Tibial nerve (tissue), 4 donors: ENCODE measurements around the gene LRRC8E.
"Not testable (repeated sequence)": the region's sequence is repeated elsewhere in the genome, so short reads cannot be mapped to it uniquely, and the experiment has no call there.

Source experiments
- CTCF ChIP-seq, 5 experiments: fragments of 200-600 bp in 3 of 5; fragments of 450-650 bp in 2 of 5; sonication (generic) in 3 of 5; IDR thresholded peaks; one replicate each; pipeline ENCODE4 v1.5.1; 2016 to 2019; ENCODE audit warnings: antibody characterized with exemption in 5 of 5, mild to moderate bottlenecking in 3 of 5, moderate library complexity in 2 of 5
- EP300 ChIP-seq, 2 donors: sonication (generic); formaldehyde crosslinking; IDR thresholded peaks; one replicate each; pipeline ENCODE4 v1.6.1; 2017; ENCODE audit warnings: antibody characterized with exemption in 2 of 2, mild to moderate bottlenecking in 1 of 2
- POLR2A ChIP-seq, 2 donors: fragments of 450-650 bp; IDR thresholded peaks; one replicate each; pipeline ENCODE4 v1.6.1; 2017; ENCODE audit warnings: antibody characterized with exemption in 2 of 2, mild to moderate bottlenecking in 2 of 2, moderate library complexity in 2 of 2

GRCh38 chr19:7918062-7918614, 29.8 kb downstream of the LRRC8E start:
- TF ChIP-seq CTCF, EP300, POLR2A (IDR thresholded peaks at IDR 0.05): not testable (repeated sequence)
